HUES64 (cell line): ENCODE measurements around the gene ADGRB2.

Experiments used
- H3K27ac ChIP-seq: 2 replicates; pipeline ENCODE4 v1.7.0; 2013; ENCODE audit warnings: low read depth, low read length, inconsistent platforms
- H3K27me3 ChIP-seq: 2 replicates; pipeline ENCODE4 v1.6.1; 2013; ENCODE audit warnings: mild to moderate bottlenecking, low read length; ENCODE audit not compliant: insufficient read depth
- H3K36me3 ChIP-seq: 2 replicates; pipeline ENCODE4 v1.6.1; 2013; ENCODE audit warnings: mild to moderate bottlenecking, low read length; ENCODE audit not compliant: insufficient read depth
- H3K4me1 ChIP-seq: 2 replicates; pipeline ENCODE4 v1.6.1; 2013; ENCODE audit warnings: mild to moderate bottlenecking, low read length, moderate library complexity; ENCODE audit not compliant: insufficient read depth
- H3K4me3 ChIP-seq: 2 replicates; pipeline ENCODE4 v1.5.1; 2013; ENCODE audit warnings: mild to moderate bottlenecking, low read length, moderate library complexity
- H3K9ac ChIP-seq: 2 replicates; pipeline ENCODE4 v1.6.1; 2013; ENCODE audit warnings: mild to moderate bottlenecking, low read depth, low read length
- H3K9me3 ChIP-seq: 2 replicates; pipeline ENCODE4 v1.6.1; 2013; ENCODE audit warnings: low read depth, low read length; ENCODE audit not compliant: insufficient read depth
- WGBS: fragments of 150-250, 120-280 bp; methylation state at CpG from one replicate; pipeline ENCODE4 v1.1.7; 2013; ENCODE audit warnings: missing lambda C conversion rate; 5-methylcytosine and 5-hydroxymethylcytosine counted together

Gene ADGRB2

GRCh38 chr1:31745096-31745945, 18.8 kb downstream of the ADGRB2 start:
- Histone ChIP-seq H3K4me1 (peaks cover 5% of the 10 kb centered on the region), H3K9me3 (no peaks in the 10 kb centered on the region), H3K27ac (no peak overlapping the region), H3K27me3 (no peaks in the 10 kb centered on the region), H3K4me3 (no peak overlapping the region), H3K36me3 (no peaks in the 10 kb centered on the region), H3K9ac (no peak overlapping the region)
- WGBS: 54% methylated on average over 4 of the region's 4 CpGs

DNA sequence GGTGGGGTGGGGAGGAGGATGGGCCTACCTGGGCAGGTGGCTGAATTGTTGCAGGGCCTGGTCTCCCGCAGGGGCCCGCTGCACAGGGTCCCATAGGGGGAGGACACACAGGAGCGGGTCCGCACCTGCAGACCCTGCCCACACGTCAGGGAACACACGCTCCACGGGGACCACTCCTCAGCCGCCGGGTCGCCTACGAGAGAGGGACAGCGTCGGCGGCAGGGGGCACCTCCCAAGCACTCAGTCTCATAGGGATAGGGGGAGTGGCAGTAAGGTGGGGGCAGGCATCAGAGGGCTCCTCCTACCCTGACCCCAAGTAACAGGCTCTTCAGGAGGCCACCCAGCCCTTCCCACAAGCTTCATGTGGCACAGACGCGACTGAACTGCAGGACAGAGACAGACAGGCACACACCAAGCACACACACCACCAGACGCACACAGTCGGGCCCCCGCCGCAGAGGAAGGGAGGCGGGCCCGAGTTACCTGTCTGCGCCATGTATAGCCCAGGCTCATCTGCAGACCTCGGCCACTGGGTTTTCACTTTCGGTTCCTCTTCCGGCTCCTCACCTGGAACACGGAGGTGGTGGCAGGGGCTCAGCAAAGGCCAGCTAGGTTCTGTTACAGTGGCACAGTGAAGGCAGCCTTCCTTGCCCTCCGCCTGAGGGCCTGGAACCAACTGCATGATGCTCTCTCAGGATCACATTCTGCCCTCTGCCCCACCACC, 19.8 kb downstream of the ADGRB2 start:
- peaks cover 5% of the 10 kb centered on the region for H3K4me1 ChIP-seq
- no peak overlapping the region for H3K27ac ChIP-seq
- H3K4me3 ChIP-seq: no peak overlapping the region
- H3K36me3 ChIP-seq: no peaks in the 10 kb centered on the region
- H3K9ac ChIP-seq: no peak overlapping the region
- H3K9me3 ChIP-seq: no peaks in the 10 kb centered on the region
- H3K27me3 ChIP-seq: no peaks in the 10 kb centered on the region
- WGBS: 90% methylated on average over 28 of the region's 28 CpGs

DNA sequence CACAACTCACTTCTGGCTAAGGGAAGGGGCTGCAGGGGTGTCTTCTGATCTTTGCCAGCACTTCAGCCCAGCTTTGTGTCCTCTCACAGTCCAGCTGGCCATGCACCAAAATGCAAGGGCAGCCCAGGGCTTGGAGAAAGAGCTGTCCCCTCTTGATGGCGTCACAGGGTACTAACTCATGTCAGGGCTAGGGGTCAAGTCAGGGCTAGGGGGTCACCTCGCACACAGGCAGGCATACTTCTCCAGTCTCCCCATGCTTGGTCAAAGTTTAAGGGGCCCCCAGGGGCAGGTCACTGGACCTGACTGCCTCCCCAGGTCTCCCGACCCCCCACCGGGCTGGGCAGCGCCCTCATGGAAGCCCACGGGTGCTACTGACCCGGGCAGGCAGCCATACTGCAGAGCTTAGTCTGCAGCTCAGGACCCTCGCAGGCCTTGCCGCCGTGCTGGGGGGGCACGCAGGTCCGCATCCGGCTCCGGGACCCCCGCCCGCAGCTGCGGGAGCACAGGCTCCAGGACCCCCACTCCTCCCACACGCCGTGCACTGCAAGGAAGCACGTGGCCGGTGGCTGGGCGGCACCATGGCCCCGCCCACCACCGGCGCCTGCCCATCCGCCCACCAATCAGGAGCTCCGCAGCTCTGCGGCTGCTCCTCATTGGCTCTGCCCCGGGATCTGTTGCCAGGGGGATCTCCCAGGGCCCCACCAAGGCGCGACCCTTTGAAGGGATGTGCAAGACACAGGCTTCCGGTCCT, 21.5 kb downstream of the ADGRB2 start:
- peaks cover 8% of the 10 kb centered on the region for H3K4me1 ChIP-seq
- WGBS: 89% methylated on average over 32 of the region's 32 CpGs

DNA sequence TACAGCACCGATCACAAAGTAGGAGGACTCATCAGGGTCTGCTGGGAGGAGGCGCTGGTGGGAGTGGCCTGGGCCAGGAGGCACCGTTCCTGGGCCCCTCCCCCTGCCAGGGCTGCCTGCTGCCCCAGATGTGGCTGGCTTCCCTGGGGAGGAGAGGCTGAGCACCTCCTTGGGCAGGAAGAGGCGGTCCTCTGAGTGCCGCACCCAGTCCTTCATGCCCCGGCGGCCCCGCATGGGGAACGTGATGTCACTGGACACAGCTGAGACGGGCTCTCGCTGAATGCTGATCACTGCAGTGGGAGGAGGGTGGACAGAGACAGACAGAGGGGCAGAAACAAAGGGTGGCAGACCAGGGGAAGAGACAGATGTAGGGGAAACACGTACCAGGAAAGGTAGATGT, 24.8 kb downstream of the ADGRB2 start:
- Histone ChIP-seq H3K9ac (no peak overlapping the region; the same call in 1 of the 2 replicates), H3K4me3 (no peak overlapping the region), H3K36me3 (no peaks in the 10 kb centered on the region), H3K4me1 (0 out of 2 replicates have a peak, but pooled peaks cover 3% of the 10 kb centered on the region), H3K27ac (no peak overlapping the region), H3K27me3 (no peaks in the 10 kb centered on the region), H3K9me3 (no peaks in the 10 kb centered on the region)
- WGBS: 38% methylated on average over 12 of the region's 12 CpGs

More for the DNA sequence above, 21.5 kb downstream of the ADGRB2 start:
- Histone ChIP-seq H3K9me3 (no peaks in the 10 kb centered on the region), H3K36me3 (no peaks in the 10 kb centered on the region), H3K27ac (no peak overlapping the region), H3K4me3 (no peak overlapping the region), H3K27me3 (no peaks in the 10 kb centered on the region), H3K9ac (no peak overlapping the region)

- H3K27me3 ChIP-seq: no peaks in the 10 kb centered on the region
- H3K9me3 ChIP-seq: no peaks in the 10 kb centered on the region
- H3K4me3 ChIP-seq: no peak overlapping the region
- 0 out of 2 replicates have a peak, but pooled peaks cover 3% of the 10 kb centered on the region for H3K4me1 ChIP-seq
- H3K36me3 ChIP-seq: no peaks in the 10 kb centered on the region
- H3K9ac ChIP-seq: no peak overlapping the region
- no peak overlapping the region for H3K27ac ChIP-seq
- WGBS: 90% methylated on average over 18 of the region's 18 CpGs
These were observed 27.5 kb downstream of the ADGRB2 start for GRCh38 chr1:31736675-31737074.

GRCh38 chr1:31735571-31735970, 28.6 kb downstream of the ADGRB2 start:
- Histone ChIP-seq H3K4me3 (no peak overlapping the region), H3K27ac (no peak overlapping the region), H3K4me1 (0 out of 2 replicates have a peak, but pooled peaks cover 3% of the 10 kb centered on the region), H3K36me3 (peaks cover under 1% of the 10 kb centered on the region; the same call in 1 of the 2 replicates), H3K9ac (no peak overlapping the region), H3K9me3 (no peaks in the 10 kb centered on the region), H3K27me3 (no peaks in the 10 kb centered on the region)
- 92% methylated on average over 10 of the region's 10 CpGs for WGBS

- 84% methylated on average over 6 of the region's 7 CpGs for WGBS
- H3K4me3 ChIP-seq: no peak overlapping the region
- H3K27ac ChIP-seq: no peak overlapping the region
- H3K36me3 ChIP-seq: peaks cover 5% of the 10 kb centered on the region
- H3K27me3 ChIP-seq: no peaks in the 10 kb centered on the region
- no peaks in the 10 kb centered on the region for H3K9me3 ChIP-seq
- H3K4me1 ChIP-seq: 0 out of 2 replicates have a peak, but pooled peaks cover 3% of the 10 kb centered on the region
- H3K9ac ChIP-seq: no peak overlapping the region
These were observed 29.5 kb downstream of the ADGRB2 start for GRCh38 chr1:31734582-31735107.

DNA sequence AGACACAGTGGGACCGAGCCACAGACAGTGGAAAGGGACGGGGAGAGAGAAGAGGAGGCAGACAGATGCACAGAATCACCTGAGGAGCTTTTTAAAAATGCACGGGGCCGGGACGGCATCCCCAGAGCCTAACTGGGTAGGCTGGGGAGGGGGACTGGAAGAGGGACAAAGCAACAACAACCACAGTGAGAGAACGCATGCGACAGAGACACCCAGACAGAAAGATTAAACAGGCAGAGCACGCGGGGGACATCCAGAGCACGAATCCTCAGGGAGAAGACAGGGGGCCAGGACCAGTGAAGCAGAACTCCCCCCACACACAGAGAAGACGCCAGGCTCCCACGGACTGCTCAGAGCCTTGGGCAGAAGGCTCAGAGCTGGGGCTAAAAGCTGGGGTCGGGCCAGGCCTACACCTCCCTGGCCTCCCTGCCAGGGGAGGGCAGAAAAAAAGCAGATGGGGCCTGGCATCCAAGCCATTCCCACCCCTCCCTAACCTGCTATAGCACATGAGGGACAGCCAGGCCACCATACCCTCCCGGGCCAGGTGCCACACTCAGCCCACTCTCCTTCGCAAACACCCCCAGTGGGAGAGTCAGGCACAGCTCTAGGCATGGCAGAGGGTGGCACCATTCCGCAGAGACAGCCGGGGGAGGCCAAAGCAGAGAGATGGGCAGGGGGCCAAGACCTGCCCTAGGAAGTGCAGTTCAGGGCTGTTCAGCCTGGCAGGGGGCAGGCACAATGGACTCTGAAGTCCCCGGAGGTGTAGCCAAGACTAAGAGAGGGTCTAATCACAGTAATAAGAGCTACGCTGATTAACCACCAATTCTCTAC, 30.5 kb downstream of the ADGRB2 start:
- no peaks in the 10 kb centered on the region for H3K9me3 ChIP-seq
- 82% methylated on average over 19 of the region's 19 CpGs for WGBS

GRCh38 chr1:31732751-31733289, 31.3 kb downstream of the ADGRB2 start:
- Histone ChIP-seq H3K27ac (no peak overlapping the region), H3K9ac (no peak overlapping the region), H3K4me3 (no peak overlapping the region), H3K27me3 (no peaks in the 10 kb centered on the region), H3K36me3 (peaks cover 5% of the 10 kb centered on the region), H3K9me3 (no peaks in the 10 kb centered on the region), H3K4me1 (no peaks in the 10 kb centered on the region)
- WGBS: 86% methylated on average over 18 of the region's 18 CpGs

More for the DNA sequence above, 30.5 kb downstream of the ADGRB2 start:
- Histone ChIP-seq H3K27ac (no peak overlapping the region), H3K4me1 (no peaks in the 10 kb centered on the region), H3K36me3 (peaks cover 5% of the 10 kb centered on the region), H3K4me3 (no peak overlapping the region), H3K9ac (no peak overlapping the region), H3K27me3 (no peaks in the 10 kb centered on the region)

DNA sequence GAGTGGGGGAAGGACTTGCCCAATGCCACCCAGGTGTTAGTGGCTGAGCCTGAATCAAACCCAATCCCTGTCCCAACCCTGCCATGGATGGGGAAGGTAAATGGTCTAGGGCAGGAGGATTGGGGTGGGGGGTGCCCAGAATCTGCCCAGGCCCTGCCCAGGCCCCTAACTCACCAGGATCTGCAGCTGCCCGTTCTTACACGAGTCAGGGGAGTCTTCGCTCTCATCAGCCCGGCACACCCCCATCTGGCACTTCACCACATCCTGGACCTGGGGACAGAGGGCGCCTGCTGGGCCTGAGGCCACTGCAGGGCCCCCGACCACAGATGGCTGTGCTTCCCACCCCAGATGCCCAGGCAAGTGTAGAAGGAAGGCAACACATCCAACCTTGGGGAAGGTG, 31.8 kb downstream of the ADGRB2 start:
- H3K36me3 ChIP-seq: peaks cover 5% of the 10 kb centered on the region
- H3K9ac ChIP-seq: no peak overlapping the region
- 94% methylated on average over 6 of the region's 6 CpGs for WGBS
- H3K9me3 ChIP-seq: no peaks in the 10 kb centered on the region
- no peak overlapping the region for H3K27ac ChIP-seq
- no peak overlapping the region for H3K4me3 ChIP-seq
- H3K4me1 ChIP-seq: no peaks in the 10 kb centered on the region
- no peaks in the 10 kb centered on the region for H3K27me3 ChIP-seq
